IPS-11a (cell line): ENCODE data around the gene ASXL1.

Experiments used
- H3K4me3 ChIP-seq: one replicate; pipeline ENCODE4 v1.5.1; 2013; ENCODE audit warnings: low read depth, low read length, control low read depth

ASXL1 gene

DNA sequence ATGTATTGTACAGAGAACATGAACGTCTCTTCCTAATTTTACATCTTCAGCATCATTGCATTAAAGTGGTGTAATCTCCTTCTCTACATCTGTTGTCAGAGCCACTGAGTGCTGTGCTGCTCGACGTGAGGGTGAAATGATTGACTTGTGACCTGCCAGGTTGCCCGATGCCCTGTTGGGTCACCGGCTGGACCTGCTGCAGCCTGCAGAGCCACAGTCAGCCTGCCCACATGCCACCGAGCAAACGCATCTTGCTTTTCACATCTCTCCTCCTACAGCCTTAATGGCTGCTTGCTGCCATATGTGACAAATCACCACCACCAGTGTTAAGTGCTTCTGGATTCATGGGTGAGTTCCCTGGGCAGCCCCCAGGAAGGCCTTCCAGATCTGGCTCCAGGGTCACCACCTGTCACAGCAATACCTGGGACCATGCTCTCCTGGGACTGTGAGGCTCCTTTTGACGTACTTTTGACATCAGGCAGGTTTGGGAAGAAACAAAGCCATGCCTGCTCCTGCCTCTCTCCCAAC is 80.3 kb downstream of the ASXL1 start:
- no peak overlapping the region for H3K4me3 ChIP-seq

- no peak overlapping the region for H3K4me3 ChIP-seq
Measured at GRCh38 chr20:32439132-32439829, 81.2 kb downstream of the ASXL1 start.

DNA sequence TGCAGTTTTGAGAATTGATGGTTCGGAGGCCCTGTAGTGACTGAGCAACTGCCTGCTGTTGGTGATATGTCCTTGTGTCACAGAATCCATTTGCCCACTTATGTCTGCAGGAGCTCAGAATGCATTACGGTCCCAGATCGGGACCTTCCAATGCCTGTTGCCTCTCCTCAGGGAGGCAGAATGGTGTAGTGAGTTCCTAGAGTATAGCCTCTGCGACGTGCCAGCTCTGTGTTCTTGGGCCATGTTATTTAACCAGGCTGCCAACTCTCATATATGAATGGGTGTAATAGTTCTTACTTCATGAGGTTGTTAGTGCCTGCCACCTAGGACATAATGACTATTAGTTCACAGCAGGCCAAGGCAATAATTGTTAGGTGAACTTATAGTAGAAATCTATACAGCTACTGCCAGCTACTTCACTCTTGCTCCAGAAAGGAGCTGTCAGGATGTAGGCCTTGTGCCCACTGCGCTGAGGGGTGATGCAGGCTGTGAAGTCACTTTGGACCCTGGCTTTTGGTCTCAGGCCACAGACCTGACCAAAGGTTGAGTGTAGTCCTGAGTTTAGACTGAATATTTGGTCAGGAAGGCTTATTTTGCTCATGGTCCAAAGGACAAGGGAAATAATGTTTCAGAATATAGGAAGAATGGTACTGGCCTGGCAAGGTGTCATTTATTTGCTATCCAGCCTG is 82.1 kb downstream of the ASXL1 start:
- no peak overlapping the region for H3K4me3 ChIP-seq

GRCh38 chr20:32440758-32441078 is 82.6 kb downstream of the ASXL1 start:
- H3K4me3 ChIP-seq, result no peak overlapping the region

DNA sequence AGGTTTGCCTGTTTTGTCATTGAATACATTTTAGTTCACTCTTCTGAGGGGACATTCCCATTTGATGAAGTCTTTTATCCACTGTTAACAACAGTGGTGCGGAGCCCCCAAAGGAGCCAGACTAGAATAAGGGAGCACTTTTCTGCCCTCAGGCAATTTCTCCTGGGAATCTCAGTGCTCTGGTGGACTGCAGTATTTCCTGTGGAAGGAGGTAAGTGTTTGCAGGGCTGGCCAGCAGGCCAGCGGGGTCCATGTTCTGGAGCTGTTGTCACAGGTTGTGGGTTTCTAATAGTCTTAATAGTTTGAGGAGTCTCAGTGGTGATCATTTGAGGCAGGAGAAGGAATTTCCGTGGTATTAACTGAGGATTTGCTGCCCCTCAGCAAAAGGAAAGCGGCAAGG is 83.5 kb downstream of the ASXL1 start:
- H3K4me3 ChIP-seq, result no peak overlapping the region

- no peak overlapping the region for H3K4me3 ChIP-seq
Measured at GRCh38 chr20:32442630-32443373, 84.7 kb downstream of the ASXL1 start.

DNA sequence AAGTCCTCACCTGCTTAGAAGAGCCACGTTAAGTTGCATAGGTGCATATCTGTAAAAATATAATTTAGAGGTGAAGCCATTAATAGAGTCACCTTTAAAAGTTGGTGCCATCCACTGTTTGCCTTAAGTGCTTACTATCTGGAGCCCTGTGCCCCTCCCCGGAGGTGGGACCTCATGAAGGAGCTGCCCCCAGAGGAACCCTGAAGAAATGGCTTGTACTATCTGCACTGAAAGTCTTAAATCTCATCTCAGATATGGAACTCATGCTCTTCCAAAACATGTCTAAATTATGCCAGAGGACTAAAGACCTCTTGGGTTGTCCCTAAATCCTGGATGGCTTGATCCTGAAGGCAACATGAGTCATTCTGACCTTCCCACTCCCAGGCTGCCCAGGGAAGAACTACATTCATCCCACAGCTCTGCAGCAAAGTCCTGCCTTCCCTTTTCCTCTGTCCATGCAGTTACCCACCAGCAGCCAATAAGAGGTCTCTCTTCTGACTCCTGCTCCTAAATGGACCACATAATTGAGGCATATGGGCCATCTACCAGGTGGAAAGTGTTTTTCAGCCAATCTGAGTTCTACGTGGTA is 85.3 kb downstream of the ASXL1 start:
- no peak overlapping the region for H3K4me3 ChIP-seq

DNA sequence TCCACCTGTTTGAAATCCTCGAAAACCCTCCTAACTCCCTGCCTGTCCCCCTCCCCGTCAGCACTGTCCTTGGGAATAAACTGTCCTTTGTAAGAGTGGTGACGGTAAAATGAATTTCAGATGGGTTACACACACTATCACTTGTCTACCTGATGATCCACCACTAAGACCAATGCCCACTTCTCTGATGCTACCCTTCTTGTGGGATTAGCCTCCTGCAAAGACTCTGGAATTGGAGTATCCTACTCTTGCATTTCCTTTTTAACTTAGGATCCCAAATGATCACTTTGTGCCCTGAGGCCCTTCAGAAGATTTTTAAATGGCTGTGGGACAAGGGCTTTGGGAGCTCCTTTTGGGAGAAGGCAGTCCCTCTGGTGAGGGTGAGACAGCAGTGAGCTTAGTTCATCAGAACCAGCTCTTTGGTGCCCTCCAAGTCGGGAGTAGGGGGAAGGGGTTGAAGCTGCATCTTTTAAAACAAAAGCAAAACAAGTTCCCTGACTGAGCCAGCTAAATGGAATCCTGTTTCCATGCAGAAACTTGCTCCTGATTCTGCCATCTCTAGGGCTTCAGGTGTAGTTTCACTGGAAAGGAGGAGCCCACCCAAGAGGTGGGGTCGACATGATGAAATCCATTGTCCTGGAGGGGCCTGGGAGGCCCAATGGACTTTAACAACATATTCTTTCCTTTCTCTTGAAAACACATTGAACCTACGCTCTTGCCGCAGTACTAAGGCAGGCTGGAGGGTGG is 86.5 kb downstream of the ASXL1 start:
- no peak overlapping the region for H3K4me3 ChIP-seq

- H3K4me3 ChIP-seq, result no peak overlapping the region
Measured at GRCh38 chr20:32445539-32446273, 87.6 kb downstream of the ASXL1 start.

GRCh38 chr20:32446301-32447100 is 88.4 kb downstream of the ASXL1 start:
- H3K4me3 ChIP-seq, result no peak overlapping the region

DNA sequence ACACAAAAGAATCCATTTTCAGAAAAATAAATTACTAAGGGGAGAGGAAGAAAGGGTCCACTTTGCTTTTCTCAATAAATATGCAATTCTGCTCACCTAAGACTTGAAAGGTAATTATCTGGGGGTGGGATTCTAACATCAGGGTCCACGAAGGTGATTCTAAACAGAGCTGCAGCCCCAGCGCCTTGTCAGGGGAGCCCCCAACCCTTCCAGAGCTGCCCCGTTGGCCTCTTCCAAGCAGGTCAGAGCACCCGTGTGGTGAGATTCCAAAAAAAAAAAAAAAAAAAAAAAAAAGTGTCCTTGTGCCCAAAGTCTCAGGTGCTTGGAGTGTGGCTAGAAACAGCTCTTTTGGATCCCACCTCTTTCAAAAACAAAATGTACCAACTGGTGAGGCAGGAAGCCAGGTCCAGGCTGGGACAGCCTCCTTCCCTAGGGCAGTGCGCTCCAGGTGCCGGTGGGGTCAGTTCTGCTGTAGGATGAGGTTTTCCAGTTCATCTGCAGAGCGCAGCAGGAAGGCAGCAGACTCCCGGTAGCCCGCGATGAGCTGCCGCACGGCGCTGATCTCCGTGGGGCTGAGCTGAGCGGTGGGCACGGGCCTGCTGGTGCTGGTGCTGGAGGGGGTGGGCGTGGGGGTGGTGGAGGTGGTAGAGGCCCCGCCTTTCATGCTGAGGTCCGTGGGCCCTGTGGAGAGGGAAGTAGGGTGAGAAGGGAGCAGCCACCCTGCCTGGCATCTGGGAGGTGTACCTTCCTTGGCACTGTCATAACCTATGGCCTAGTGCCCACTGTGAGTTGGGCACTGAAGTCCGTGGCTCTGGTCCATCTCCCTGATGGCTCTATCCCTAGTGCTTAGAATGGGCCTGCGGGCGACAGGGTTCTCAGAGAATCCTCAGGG is 89.3 kb downstream of the ASXL1 start:
- H3K4me3 ChIP-seq, result no peak overlapping the region

DNA sequence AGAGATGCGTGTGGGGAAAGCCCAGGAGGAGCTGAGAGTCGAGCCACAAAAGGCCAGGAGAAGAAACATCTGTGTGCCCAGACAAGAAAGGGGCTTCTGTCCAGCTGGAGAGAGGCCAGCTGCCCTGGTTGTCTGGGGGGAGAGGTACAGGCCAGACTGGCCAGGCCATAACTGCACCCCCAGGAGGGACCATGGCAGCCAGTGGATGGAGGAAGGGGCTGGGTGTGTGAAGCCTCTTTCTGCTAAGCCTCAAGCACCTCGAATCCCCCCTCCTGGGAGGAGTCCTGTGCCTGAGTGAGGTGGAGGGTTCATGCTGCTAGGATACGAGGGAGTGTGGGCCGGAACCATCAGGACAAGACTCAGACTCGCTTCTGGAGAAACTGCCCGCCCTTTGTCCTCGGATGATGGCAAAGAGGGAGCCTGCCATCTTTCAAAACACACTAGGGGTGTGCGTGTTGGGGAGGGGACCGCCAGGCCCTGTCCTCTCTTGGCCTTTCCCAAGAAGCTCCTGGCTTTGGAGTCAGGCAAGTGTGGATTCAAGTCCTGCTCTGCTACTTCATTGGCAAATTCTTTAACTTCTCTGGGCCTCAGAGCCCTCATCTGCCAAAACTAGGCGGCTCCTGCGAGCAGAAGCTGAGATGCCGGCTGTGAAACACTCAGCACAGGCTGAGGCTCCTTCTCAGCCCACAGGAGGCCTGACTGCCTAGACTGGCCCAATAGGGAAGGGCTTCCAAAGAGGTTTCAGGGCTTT is 90.3 kb downstream of the ASXL1 start:
- H3K4me3 ChIP-seq, result no peak overlapping the region

GRCh38 chr20:32449057-32449889 is 91.1 kb downstream of the ASXL1 start:
- no peak overlapping the region for H3K4me3 ChIP-seq

DNA sequence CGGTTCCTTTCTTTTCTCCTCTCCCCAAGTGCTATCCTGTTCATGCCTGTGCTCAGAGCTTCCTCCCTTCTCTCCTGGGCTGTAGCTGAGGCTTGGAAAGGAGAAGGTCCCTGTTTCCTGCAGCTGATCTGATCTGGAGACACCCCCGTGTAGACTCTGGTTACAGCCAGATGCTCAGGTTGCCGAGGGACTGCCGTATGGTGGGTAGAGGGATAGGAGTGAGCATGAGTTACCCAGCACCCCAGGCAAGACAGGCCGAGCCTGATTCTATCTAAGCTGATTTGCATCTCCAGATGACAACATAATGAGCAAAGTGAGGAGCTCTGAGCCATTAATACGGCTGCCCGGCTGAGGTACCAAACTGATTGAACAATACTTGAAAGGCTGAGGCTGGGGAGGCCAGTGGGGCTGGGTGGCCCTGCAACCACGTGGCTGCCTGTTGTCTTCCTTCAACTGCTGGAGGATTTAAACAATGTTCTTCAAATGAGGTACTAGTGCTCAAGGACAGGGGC is 91.8 kb downstream of the ASXL1 start:
- H3K4me3 ChIP-seq, result no peak overlapping the region

GRCh38 chr20:32450484-32451061 is 92.4 kb downstream of the ASXL1 start:
- H3K4me3 ChIP-seq, result no peak overlapping the region

GRCh38 chr20:32451340-32451681 is 93.2 kb downstream of the ASXL1 start:
- no peak overlapping the region for H3K4me3 ChIP-seq
